ENCODE results near the gene RPH3AL.
"Not testable (repeated sequence)": the region's sequence is repeated elsewhere in the genome, so short reads cannot be mapped to it uniquely, and the experiment has no call there.

The RPH3AL gene

GRCh38 chr17:258045-258734 is 94.4 kb downstream of the RPH3AL start:
- DNase-seq = no peak

- no peak for DNase-seq
These were observed 99.3 kb downstream of the RPH3AL start for GRCh38 chr17:253091-253846.

GRCh38 chr17:252456-252855 is 100.2 kb downstream of the RPH3AL start:
- no peak for DNase-seq

- no peak for DNase-seq
These were observed 101.1 kb downstream of the RPH3AL start for GRCh38 chr17:251531-251930.

GRCh38 chr17:250487-251300 is 101.9 kb downstream of the RPH3AL start:
- DNase-seq = no peak

GRCh38 chr17:249236-249993 is 103.2 kb downstream of the RPH3AL start:
- no peak for DNase-seq

- DNase-seq = no peak
These were observed 104.0 kb downstream of the RPH3AL start for GRCh38 chr17:248337-249235.

GRCh38 chr17:247767-248166 is 104.8 kb downstream of the RPH3AL start:
- no peak for DNase-seq

- no peak for DNase-seq
These were observed 105.7 kb downstream of the RPH3AL start for GRCh38 chr17:246851-247421.

GRCh38 chr17:246226-246625 is 106.4 kb downstream of the RPH3AL start:
- no peak for DNase-seq

GRCh38 chr17:245611-246010 is 107.0 kb downstream of the RPH3AL start:
- no peak for DNase-seq

- no peak for DNase-seq
These were observed 107.6 kb downstream of the RPH3AL start for GRCh38 chr17:245020-245419.

GRCh38 chr17:243924-244323 is 108.7 kb downstream of the RPH3AL start:
- DNase-seq = not testable (repeated sequence)

GRCh38 chr17:238964-239259 is 113.7 kb downstream of the RPH3AL start:
- no peak for DNase-seq

GRCh38 chr17:238071-238963 is 114.3 kb downstream of the RPH3AL start:
- no peak for DNase-seq

GRCh38 chr17:237406-237955 is 115.1 kb downstream of the RPH3AL start:
- no peak for DNase-seq

GRCh38 chr17:236641-237405 is 115.8 kb downstream of the RPH3AL start:
- DNase-seq = no peak

GRCh38 chr17:235831-236640 is 116.6 kb downstream of the RPH3AL start:
- no peak for DNase-seq
